SK-N-MC (cell line): ENCODE results near the gene RNF38.
"Not testable (repeated sequence)": the region's sequence is repeated elsewhere in the genome, so short reads cannot be mapped to it uniquely, and the experiment has no call there.

ENCODE experiments used
- DNase-seq: peaks from one replicate; pipeline ENCODE4 v3.0.0-alpha.2; 2011; ENCODE audit warnings: low read depth, low spot score
- H3K27ac ChIP-seq: fragments of 200-600 bp; sonication (generic); 2 replicates; pipeline ENCODE4 v1.5.1; 2016; ENCODE audit warnings: mixed run types
- H3K36me3 ChIP-seq: fragments of 200-600 bp; sonication (generic); 2 replicates; pipeline ENCODE4 v1.6.1; 2017; ENCODE audit warnings: antibody characterized with exemption, low read length, mixed read lengths; ENCODE audit not compliant: insufficient read depth
- H3K4me3 ChIP-seq: fragments of 200-600 bp; sonication (generic); 2 replicates; pipeline ENCODE4 v1.5.1; 2016
- H3K9ac ChIP-seq: fragments of 200-600 bp; sonication (generic); 2 replicates; pipeline ENCODE4 v1.8.0; 2017; ENCODE audit warnings: mixed run types, mixed read lengths; ENCODE audit not compliant: insufficient read length
- H3K9me3 ChIP-seq: fragments of 200-600 bp; sonication (generic); 2 replicates; pipeline ENCODE4 v1.6.1; 2017; ENCODE audit warnings: low read depth, mild to moderate bottlenecking, antibody characterized with exemption, low read length, moderate library complexity, mixed read lengths
- EZH2 ChIP-seq: fragments of 200-600 bp; sonication (generic); IDR thresholded peaks from one replicate; pipeline ENCODE4 v1.6.1; 2017; ENCODE audit warnings: antibody characterized with exemption
- FOXP2 ChIP-seq: optimal IDR thresholded peaks from 2 replicates; pipeline ENCODE3; 2011; ENCODE audit warnings: mild to moderate bottlenecking, moderate library complexity; ENCODE audit not compliant: insufficient read depth; ENCODE audit errors: extremely low read length, control extremely low read depth
- POLR2AphosphoS5 ChIP-seq: IDR thresholded peaks from 2 replicates; pipeline ENCODE4 v1.6.1; 2012; ENCODE audit warnings: mild to moderate bottlenecking, low read depth, low read length, borderline replicate concordance

RNF38 gene

DNA sequence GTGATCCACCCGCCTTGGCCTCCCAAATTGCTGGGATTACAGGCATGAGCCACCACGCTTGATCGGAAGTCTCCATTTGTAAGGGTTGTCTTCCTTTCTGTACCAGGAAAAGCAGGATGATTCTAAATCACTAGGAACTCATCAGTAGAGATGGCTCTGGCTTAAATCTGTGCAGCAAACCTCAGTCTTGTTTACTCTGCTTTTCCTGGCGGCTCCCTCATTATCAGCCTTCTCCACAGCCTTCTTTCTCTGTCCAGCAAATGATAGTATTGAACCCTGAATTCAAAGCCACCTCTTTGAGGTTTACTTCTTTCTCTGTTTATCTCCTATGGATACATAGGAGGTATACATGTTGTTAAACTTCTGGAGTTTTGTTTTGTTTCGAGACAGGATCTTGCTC, 98.8 kb downstream of the RNF38 start:
- Histone ChIP-seq H3K9me3 (no peaks in the 10 kb centered on the region), H3K36me3 (no peaks in the 10 kb centered on the region), H3K9ac (no peak overlapping the region), H3K4me3 (no peak overlapping the region), H3K27ac (no peak overlapping the region)
- TF ChIP-seq EZH2, result no peak
- TF ChIP-seq POLR2AphosphoS5, result no peak
- no peak for TF ChIP-seq FOXP2
- no peak for DNase-seq

DNA sequence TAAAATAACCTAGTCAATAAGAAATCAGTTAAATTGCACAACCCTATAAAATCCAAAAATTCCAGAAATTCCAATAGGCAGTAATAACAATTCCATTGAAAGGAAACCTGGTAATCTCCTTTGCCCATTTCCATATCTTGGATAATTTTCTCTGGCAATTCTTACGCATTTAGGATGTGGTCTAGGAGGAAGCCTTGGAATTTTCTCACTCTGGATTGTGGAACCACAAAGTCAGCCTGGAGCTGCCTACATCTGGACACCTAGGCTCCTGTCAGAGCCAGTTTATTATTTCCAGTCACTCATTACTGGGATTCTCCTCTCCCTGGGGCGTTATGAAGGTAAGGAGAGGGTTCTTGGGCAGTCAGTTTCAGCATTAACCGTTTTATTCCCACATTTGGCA, 101.5 kb downstream of the RNF38 start:
- Histone ChIP-seq H3K9ac (no peak overlapping the region), H3K4me3 (no peak overlapping the region), H3K36me3 (no peaks in the 10 kb centered on the region), H3K27ac (no peak overlapping the region), H3K9me3 (no peaks in the 10 kb centered on the region)
- peak; percentile 20 for DNase-seq
- TF ChIP-seq EZH2, result no peak
- no peak for TF ChIP-seq POLR2AphosphoS5
- no peak for TF ChIP-seq FOXP2

- no peaks in the 10 kb centered on the region for H3K9me3 ChIP-seq
- H3K4me3 ChIP-seq, result no peak overlapping the region
- no peak overlapping the region for H3K9ac ChIP-seq
- H3K27ac ChIP-seq, result no peak overlapping the region
- H3K36me3 ChIP-seq, result no peaks in the 10 kb centered on the region
- no peak for DNase-seq
- no peak for TF ChIP-seq POLR2AphosphoS5
- no peak for TF ChIP-seq EZH2
- TF ChIP-seq FOXP2, result no peak
Measured at GRCh38 chr9:36297798-36298197, 102.3 kb downstream of the RNF38 start.

DNA sequence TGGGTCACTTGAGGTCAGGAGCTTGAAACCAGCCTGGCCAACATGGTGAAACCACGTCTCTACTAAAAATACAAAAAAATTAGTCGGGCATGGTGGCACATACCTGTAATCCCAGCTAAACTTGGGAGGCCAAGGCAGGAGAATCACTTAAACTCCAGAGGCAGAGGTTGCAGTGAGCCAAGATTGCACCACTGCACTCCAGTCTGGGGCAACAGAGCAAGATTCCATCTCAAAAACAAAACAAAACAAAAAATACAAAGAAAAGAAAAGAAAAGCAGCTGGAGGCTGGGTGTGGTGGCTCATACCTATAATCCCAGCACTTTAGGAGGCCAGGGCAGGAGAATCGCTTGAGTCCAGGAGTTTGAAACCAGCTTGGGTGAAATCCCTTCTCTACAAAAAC, 105.1 kb downstream of the RNF38 start:
- not testable (repeated sequence) for H3K9ac ChIP-seq, H3K27ac ChIP-seq, H3K9me3 ChIP-seq, H3K4me3 ChIP-seq, DNase-seq, H3K36me3 ChIP-seq

GRCh38 chr9:36293918-36294317, 106.2 kb downstream of the RNF38 start:
- H3K9ac ChIP-seq, result no peak overlapping the region
- TF ChIP-seq POLR2AphosphoS5, result no peak
- TF ChIP-seq EZH2, result no peak
- TF ChIP-seq FOXP2, result no peak
- H3K27ac ChIP-seq, result no peak overlapping the region
- no peak for DNase-seq
- H3K9me3 ChIP-seq, result no peaks in the 10 kb centered on the region
- H3K4me3 ChIP-seq, result no peak overlapping the region
- H3K36me3 ChIP-seq, result no peaks in the 10 kb centered on the region

DNA sequence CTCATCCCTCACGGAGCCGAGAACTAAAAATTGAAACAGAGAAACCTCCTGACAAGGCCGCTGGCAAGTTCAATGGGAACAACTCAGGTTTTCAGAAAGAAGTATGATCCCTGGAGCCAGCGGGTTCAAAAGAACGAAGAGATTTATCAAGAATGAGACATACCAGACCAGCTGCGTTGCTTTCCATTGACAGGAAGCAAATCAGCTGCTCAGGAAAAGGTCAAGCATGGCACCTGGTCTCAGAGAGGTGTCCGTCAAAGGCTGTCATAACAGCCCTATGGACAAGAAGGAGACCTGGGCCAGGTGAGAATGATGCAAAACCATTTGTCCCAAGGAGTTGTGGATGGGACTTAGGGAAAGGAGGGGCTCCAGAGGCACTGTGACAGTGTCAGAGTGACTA, 106.9 kb downstream of the RNF38 start:
- Histone ChIP-seq H3K27ac (no peak overlapping the region), H3K9me3 (no peaks in the 10 kb centered on the region), H3K4me3 (no peak overlapping the region), H3K9ac (no peak overlapping the region), H3K36me3 (no peaks in the 10 kb centered on the region)
- no peak for DNase-seq
- TF ChIP-seq FOXP2, result no peak
- TF ChIP-seq EZH2, result no peak
- no peak for TF ChIP-seq POLR2AphosphoS5

GRCh38 chr9:36292641-36293040, 107.4 kb downstream of the RNF38 start:
- Histone ChIP-seq H3K9me3 (no peaks in the 10 kb centered on the region), H3K4me3 (no peak overlapping the region), H3K36me3 (no peaks in the 10 kb centered on the region), H3K27ac (no peak overlapping the region), H3K9ac (no peak overlapping the region)
- DNase-seq, result no peak
- TF ChIP-seq EZH2 (no peak), POLR2AphosphoS5 (no peak), FOXP2 (no peak)

DNA sequence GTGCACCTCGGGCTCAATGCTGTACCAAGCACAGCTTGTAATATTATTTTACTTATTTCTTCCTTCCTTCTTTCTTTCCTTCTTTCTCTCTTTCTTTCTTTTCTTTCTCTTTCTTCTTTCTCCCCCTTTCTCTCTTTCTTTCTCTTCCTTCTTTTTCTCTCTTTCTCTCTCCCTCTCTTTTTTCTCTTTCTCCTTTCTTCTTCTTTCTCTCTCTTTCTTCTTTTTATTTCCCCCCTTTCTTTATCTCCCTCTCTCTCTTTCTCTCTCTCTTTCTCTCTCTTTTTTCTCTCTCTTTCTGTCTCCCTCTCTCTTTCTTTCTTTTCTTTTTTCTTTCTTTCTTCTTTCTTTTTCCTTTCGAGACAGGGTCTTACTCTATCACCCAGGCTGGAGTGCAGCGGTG, 109.1 kb downstream of the RNF38 start:
- Histone ChIP-seq H3K27ac (no peak overlapping the region), H3K36me3 (no peaks in the 10 kb centered on the region), H3K9ac (no peak overlapping the region), H3K4me3 (no peak overlapping the region), H3K9me3 (no peaks in the 10 kb centered on the region)
- no peak for DNase-seq
- TF ChIP-seq FOXP2 (no peak), POLR2AphosphoS5 (no peak), EZH2 (no peak)

GRCh38 chr9:36289836-36290435, 110.1 kb downstream of the RNF38 start:
- TF ChIP-seq EZH2 (no peak), POLR2AphosphoS5 (no peak)
- no peak overlapping the region for H3K27ac ChIP-seq
- no peak overlapping the region for H3K9ac ChIP-seq
- no peaks in the 10 kb centered on the region for H3K36me3 ChIP-seq
- no peaks in the 10 kb centered on the region for H3K9me3 ChIP-seq
- no peak overlapping the region for H3K4me3 ChIP-seq
- DNase-seq, result no peak
